GM18499 (cell line): ENCODE measurements around the gene LMF1.
"Not testable (repeated sequence)": the region's sequence is repeated elsewhere in the genome, so short reads cannot be mapped to it uniquely, and the experiment has no call there.

Experiments
- ATAC-seq: cut with Tn5 transposase; IDR thresholded peaks from one replicate; pipeline ENCODE4 v1.9.1; 2021; ENCODE audit warnings: moderate number of reproducible peaks; ENCODE audit not compliant: insufficient read depth, unreplicated experiment

LMF1 gene

DNA sequence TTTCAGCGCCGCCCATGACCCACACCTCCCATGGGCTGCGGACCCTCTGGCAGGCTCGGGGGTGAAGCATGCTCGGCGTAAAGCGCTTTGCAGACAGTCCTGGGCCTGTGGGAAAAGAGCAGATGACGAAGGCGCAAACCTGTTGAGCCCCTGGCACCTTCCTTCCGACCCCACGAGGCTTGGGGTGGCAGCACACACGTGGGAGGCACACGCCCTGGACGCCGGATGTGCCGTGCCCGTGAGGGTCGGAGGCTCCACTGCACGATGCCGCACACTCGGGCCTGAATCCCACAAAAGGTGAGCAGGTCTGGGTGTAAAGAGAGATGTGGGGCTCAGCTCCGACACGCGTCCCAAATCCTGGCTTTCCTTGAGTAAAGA lies 71.1 kb downstream of the LMF1 start:
- ATAC-seq, result no peak

DNA sequence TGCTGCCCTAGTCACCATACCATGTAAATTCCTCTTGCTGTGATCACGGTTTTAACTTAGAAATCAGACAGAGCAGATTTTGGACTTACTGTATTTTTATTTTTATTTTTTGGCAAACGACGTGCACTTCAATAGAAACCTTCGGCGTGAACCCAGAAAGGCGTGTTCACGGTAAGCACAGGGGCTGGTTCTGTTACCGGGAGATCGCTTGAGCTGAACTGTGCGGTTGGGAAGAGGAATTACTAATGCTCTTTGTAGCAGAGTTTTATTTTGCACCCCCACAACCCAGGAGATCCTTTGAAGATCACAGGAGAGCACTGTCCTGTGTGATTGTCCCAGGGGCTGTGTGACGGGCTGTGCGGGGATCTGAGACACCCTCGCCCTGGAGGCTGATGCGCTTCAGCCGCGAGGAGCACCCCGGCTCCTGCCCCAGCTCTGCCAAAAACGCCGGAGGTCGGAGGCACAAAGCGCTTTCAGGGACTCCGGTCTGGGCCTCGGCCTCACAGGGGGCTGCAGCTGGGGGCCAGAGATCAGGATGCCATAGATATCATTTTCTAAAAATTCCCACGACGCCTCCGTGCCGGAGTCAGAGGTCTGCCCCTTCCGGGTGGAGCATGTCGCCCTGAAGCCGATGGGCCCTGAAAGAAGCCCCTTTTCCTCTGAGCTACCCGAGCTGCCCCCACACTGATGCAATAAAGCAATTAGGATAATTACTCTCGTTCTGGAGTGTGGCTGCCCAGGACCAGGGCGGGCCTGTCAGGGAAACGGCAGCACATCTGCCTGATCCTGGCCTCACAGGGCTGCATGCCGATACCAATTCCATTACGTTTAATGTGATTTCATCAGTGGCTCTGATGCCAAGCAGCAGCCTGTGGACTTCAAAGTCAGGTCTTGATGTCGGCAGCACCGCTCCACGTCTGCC lies 71.8 kb downstream of the LMF1 start:
- no peak for ATAC-seq

DNA sequence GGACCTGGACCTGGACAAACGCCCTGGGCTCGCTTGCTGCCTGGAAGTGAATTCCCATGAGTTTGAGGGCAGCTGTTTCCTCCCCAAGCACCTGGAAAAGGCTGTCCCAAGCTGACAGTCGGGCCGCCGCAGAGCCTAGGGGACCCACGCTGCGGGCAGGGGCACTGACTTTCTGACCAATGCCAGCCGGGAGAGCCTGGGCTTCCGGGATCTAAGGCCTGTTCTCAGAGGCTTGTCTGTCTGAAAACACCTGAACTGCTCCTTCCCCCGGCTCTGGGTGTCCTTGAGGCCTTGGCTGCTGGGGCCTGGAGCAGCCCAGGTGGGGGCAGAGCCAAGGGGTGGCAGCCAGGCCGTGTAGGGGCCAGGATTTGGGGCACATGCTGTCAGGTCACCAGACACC lies 72.6 kb downstream of the LMF1 start:
- no peak for ATAC-seq

DNA sequence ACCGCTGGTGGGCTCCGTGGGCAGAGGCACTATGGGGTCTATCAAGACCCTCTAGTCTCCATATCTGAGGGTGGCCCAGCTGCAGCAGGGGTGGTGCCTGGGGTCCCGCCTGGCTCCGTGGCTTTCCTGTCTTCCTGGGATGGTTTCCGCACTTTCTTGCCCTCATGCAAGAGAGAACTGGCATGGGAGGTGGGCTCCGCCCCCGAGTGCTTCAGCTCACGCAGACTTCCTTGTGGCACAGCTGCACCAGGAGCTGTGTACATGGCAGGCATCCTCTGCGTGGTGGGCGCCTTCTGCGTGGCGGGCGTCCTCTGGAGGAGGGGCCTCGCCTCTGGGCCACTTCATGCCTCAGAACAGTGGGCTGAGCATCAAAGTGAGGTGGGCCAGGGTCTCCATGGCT lies 73.1 kb downstream of the LMF1 start:
- no peak for ATAC-seq

DNA sequence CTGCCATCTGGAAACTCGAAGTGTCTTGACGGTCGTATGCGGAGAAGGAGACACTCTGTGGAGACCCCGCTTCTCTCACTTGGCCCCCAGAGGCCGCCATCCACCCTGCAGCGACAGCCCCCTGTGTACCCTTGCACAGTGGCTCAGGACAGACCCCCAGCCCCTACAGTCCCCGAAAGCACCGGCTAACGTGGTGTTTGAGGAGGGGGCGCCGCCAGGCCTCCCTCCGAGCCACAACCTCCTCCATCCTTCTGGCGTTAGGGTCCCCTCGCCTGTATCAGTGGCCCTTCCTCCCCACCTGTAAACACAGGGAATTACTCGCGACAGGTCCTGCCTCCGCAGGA lies 73.6 kb downstream of the LMF1 start:
- no peak for ATAC-seq

DNA sequence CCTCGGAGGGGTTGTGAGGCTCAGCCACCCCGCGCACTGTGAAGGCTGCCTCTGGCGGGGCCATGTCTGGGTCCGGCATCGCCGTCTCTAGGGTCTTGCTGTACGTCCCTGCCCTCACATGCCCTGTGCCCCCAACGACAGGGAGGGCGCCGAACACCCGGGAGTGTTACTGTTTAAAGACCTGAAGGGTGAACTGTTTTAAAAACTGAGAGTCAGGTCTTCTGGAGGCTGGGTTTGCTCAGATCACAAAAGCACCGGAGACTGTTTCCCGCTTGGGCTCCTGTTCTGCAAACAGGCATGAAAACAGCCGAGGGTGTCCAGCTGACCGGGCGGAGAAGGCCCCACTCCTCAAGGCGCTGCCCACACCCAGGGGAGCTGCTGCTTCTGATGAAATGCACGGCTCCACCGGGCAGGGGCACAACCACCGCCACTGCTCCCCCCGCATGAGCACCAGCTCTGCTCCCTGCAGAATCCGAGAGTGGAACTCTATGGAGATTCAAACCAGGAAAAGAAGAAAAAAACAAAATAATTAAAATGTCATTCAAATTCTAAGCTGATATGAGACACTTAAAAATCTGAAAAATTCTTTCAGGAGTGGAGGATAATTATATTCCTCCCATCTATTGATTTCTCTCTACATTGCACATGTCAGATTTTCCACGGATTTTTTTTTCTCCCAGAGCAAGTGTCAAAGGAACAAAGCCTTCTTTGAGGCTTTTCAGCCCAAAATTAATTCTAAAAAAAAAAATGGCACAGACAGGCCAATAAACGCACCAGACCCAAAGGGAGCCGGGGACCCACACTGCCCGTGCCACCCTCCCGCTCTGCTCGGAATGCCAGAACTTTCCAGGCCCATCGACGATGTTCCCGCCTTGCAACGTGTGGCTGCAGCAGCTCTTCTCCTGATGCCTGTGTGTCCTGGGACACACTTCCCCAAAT lies 74.3 kb downstream of the LMF1 start:
- no peak for ATAC-seq

DNA sequence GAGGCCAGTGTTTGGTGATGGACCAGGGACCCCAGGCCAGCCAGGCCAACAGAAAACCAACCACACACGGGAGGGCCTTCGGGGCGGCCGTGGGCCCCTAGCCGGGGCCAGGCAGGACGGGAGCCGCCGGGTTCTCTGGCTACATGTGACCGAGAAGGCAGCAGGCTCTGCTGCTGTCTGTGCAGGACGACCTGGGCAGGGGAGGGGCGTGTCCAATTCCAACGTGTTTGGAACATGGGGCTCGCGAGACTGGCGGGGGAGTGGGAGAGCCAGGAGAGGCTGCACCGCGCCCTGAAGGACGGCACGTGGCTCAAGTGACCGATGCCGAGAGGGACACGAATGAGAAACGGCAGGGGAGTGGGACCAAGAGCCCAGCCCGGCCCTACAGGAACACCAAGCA lies 75.4 kb downstream of the LMF1 start:
- ATAC-seq, result no peak

DNA sequence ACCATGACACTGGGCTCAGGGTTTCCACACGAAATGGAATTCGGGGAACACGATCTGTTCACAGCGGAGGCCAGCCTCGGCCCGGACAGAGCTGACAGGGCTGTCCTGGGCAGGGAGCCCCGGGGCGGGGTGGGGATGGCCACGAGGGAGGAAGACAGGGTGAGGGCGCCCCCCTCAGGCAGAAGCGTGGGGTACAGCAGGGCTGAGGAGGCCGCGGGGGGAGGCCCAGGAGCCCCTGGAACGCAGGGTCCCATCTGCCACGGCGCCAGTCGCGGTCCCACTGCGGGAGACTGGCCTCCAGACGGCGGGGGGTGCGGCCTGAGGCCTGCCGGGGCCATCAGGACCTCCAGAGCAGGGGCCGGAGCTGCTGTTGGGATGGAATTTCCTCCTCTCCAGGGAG lies 75.9 kb downstream of the LMF1 start:
- ATAC-seq, result no peak

DNA sequence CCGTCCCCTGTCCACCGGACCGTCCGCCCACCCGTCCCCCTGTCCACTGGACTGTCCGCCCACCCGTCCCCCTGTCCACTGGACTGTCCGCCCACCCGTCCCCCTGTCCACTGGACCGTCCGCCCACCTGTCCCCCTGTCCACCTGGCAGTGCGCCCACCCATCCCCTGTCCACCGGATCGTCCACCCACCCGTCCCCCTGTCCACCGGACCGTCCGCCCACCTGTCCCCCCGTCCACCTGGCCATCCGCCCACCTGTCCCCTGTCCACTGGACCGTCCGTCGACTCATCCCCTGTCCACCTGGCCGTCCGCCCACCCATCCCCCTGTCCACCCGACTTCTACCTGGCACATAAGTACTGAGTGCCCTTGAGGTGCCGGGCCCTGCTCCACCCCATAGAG lies 76.6 kb downstream of the LMF1 start:
- no peak for ATAC-seq

DNA sequence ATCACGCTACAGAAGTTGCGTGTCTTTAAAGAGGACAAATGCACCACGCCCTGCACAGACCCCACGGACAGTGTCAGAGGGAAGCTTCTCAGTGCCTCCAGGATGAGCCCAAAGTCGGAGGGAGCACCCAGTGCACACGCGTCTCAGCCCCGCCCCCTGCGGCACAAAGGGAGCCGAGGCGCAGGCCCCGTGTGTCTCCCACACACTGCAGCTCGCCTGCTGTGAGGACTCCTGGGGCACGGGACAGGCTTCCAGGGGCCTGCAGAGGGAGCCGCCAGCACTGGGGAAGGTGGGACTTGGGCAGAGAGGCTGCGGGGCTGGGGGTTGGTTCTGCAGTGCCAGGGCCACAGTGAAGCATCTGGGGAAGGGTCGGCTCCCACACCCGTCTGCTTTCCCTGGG lies 77.4 kb downstream of the LMF1 start:
- ATAC-seq, result no peak

DNA sequence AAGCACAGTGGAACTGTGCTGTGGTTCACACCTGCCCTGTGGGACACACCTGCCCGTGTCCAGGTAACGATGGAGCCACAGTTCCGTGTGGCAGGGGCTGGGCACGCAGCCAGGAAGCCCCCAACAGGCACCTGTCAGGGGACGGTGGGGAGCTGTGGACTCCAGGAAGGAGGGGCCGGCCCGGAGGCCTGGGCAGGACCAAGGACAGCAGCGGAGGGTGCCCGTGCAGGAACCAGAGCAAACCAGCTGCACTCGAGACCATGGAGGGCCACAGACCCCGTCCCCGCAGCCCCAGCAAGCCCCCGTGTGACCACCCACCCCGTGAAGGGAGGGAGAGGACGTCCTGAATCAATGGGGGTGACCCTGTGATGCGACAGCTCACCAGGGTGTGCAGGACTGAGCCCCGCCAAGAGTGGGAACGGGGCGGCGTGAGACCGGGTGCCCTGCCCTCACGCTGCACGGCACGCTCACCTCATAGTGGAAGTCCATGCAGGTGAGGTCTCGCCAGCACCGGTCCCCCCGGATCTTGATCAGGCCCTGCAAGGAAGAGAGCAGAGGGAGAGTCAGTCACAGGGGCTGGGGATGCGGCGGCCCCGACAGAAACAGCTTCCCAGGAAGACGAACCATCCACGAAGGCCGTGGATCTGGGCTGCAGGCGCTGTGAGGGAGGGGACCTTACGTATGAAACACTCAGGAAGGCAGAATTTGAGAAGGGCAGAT lies 78.1 kb downstream of the LMF1 start:
- ATAC-seq, result no peak

DNA sequence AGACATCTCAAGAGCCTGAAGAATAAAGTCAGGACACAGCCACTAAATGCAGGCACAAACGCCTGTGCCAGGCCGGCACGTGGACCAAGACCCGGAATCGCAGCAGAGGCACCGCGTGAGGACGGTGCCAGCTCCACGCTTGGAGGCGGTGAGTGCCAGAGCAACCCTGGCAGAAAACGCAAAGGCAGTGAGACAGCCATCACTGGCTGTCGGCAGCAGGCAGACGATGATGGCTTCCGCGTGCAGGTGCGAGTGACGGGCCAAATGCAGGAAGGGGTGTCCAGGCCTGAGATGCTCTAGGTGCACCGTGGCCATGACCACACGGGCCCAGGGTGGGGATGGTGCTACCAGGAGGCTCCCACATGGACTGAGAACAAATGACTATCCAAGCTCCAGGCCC lies 78.8 kb downstream of the LMF1 start:
- no peak for ATAC-seq

DNA sequence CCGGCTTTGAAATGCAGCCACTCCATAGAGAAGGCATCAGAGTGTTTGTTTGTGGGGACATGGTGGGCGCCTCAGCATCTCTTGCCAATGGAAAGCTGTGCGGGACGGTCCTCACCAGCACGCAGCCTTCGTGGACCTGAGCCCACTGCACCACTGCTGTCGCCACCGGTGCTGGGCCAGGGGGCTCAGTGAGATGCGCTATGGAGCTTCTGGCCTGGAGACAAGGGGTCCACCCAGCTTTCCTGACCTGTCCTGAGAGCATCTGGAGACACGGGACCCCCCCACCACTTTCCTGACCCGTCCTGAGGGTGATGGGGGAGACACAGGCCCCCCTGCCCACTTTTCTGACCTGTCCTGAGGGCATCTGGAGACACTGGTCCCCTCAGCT lies 79.4 kb downstream of the LMF1 start:
- no peak for ATAC-seq

DNA sequence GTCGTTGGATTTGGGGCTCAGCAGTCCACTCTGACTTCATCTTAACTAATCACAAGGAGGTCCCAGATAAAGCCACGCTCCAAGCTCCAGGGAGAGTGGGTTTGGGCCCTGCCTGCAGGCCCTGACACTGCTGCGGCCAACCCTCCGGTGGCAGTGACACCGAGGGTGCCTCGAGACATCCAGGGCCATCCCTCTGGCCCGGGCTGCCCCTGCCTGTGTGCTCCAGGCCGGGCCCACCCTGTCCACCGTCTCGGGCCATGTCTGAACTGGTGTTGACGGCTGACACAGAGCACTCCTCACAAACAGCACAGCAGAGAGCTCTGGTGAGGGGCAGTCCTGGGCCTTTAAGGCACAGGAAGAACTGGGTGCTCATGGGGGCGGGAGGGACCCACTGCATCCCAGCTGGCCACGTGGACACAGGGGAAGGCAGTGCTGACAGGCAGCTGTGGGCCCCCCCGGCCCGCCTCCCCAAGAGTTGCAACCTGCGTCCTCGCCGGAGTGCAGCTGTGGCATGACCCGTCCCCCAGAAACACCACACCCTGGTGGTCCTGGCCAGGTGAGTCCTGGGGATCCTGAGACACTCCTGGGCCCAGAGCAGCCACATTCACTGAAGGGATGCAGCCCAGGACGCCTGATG lies 80.0 kb downstream of the LMF1 start:
- no peak for ATAC-seq

DNA sequence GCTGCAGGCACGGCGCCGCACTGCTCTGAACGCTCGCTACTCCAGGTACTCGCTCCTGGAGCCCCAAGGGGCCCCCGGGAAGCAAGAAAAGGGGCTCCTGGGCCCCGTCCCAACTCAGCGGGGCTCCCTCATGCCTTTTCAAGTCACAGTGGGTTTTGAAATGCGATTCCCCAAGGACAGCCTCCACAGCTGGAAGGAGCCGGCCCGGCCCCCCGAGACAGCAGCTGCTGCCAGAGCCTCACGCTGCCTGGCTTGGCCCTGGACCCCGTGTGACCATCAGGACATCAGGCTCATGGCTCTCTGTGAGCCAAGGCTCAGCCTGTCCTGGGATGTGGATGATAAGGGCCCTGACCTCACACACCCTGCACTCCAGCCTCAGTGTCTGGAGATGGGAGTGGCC lies 80.6 kb downstream of the LMF1 start:
- no peak for ATAC-seq

DNA sequence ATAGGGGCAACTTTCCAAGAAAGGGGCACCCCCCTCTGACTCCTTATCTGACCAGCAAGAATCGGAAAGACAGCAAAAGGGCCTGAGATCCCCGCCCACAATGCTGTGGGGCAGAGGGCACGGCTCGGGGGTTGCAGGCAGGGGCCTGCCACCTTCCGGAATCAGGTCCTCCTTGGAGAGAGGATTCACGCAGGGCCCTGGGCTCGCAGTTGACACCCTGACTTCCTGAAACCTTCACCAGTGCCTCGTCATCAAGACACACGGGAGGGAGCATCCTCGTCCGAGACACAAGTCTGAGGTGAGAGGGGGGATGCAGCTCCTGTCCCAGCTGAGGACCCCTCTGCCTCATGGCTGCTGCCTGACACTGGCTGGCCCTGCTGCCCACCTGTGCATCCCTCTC lies 81.2 kb downstream of the LMF1 start:
- ATAC-seq, result no peak

DNA sequence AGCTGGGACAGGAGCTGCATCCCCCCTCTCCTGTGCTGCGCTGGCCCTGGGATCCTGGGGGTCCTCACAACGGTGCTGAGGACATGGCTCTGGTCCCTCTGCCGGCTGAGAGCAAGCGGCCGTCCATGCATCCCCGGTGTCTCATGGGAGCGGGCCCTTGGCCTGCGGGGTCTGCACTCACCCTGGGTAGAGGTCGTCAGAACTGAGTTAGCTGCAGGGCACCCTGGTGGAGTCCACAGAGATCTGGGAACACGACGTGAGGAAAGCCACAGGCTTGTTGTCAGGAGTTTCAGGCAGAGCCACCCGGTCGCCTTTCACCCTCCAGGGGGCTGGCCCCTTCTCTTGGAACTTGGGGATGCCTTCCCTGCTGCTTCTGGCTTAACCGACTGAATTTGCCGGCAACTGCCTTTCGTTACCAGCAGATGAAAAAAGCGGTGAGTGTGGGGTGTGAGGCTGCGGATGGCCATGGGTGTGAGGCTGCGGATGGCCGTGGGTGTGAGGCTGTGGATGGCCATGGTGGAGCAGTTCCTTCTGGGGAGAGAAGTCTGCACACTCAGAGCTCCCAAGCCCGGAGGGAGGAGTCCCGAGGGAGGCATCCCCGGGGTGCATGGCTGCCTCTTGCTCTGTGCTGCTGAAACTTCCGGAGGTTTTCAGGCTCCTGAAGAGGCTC lies 81.7 kb downstream of the LMF1 start:
- no peak for ATAC-seq

DNA sequence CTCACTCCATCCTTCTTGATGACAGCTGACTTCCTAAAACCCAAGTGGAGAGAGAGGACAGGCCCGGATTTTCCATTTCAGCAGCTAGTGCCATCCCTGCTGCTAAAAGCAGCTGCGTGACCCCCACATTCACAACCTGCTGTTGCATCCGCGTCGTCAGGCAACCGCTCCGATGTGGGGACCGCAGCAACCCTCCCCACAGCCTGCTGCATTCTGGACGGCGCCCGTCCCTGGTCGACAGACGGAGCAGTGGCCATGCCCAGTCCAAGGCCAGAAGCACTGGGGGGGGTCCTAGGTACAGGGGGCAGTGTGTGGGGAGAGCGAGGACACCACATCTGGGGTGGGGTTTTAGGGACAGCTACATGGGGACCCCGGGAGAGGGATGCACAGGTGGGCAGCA lies 82.3 kb downstream of the LMF1 start:
- not testable (repeated sequence) for ATAC-seq

DNA sequence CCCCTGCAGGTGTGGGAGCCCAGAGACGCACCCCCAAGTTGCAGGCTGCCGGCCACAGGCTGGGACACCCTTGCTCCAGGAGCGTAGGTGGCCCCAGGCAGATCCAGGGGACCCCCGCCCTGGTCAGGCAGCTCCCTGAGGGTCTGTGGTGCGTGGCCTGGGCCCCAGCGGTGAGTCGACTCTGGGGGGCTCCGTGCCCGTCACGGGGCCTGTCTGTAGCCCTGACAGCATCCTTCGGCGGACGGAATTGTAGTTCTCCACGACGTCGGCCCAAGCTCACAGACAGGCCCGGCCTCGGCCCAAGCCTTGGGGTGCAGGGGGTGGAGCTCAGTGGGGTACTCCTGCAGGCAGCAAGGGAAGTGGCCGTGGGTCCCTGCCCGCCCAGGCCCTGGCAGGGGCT lies 82.9 kb downstream of the LMF1 start:
- ATAC-seq, result no peak
